ENCODE measurements around the gene SIT1.

SIT1 gene

DNA sequence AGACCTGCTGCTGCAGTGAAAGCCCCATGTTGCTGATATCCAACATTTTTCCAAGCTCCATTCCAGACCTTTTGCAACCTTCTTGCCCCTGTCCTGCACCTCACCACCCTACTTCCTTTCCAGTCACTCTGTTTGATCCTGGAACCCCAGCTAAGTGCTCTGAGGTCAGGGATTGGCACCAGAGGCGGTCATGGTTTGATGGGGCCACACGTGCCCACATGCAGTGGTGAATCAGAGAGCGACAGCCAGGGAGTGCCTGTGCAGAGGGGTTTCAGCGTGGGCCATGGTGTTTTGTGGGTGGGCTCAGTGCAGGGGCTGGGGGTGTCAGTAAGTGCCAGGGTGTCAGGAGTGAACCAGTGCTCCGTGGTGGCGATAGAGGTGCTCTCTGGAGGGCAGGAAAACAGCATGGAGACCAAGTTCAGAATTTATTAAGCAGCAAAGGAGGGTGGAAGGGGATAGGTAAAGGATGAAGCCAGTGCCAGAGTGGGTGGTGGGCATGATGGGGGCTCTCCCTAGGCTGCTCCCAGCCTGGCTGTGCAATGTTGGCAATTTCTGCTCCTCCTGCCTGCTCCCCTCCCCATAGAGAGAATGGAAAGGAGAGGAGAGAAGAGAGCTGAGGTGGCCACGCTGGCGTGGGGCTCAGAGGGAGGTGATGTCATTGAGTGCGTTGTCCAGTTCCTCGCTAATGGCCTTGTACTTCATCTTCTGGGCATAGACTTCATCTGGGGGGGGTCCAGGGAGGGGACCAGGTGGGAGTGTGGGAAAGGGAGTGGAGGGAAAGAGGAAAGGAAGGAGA lies 32.0 kb upstream of the SIT1 start:
- DNase-seq, result no peak

DNA sequence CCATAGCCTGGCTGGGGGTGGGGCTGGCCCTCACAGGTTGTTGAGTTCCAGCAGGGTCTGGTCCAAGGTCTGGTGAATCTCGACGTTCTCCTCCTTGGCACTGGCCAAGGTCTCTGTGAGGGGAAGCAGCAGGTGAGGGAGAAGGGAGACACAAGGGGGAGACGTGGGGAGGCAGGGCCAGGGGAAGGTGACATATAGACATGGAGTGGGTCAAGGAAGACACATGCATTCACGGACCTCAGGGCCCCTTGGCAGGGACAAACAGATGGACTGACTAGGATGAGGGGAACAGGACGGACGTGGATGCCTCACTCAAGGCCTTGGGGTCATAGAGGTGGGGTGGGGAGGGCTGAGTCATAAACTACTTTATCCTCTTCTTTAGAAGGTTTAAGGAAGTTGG lies 31.3 kb upstream of the SIT1 start:
- no peak for DNase-seq

DNA sequence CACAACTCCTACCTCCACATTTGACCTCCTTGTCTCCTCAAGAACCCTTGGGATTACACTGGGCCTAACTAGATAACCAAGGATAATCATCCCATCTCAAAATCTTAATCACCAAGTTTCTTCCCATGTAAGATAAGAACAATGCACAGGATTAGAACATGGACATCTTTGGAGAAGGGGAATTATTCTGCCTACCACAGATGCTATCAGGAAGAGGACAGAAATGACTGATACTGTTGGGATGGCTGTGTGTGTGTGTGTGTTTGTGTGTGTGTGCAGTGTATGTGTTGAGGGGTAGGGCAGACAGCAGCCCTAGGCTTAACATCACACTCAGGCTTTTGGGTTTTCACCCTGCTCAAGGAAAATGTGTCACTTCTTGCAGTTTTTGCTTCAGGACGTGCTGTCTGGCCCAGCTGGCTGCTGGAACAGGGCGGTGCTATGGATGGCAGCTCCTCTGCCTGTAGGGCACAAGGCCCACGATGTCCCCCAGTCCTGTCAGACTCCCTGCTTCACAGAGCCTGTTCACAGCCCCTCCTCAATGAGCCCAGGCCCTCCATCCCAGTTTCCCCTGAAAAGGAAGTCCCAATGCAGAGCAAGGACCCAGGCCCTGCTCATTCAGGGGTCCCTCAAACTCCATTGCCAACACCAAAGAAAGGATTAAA lies 30.7 kb upstream of the SIT1 start:
- DNase-seq, result no peak

- DNase-seq, result no peak
Measured at GRCh38 chr9:35680331-35681105, 29.8 kb upstream of the SIT1 start.

DNA sequence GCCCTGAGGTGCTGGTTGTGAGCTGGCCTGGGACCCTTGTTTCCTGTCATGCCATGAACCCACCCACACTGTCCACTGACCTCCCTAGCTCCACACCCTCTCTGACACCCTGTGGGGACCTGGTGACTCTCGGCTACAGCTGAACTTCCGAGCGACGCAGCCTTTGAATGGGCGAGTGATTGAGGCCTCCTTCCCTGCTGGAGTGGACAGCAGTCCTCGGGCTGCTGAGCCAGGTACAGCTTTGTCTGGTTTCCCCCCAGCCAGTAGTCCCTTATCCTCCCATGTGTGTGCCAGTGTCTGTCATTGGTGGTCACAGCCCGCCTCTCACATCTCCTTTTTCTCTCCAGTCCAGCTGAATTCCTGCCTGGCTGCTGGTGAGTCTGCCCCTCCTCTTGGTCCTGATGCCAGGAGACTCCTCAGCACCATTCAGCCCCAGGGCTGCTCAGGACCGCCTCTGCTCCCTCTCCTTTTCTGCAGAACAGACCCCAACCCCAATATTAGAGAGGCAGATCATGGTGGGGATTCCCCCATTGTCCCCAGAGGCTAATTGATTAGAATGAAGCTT lies 29.1 kb upstream of the SIT1 start:
- DNase-seq, result no peak

- DNase-seq, result no peak
Measured at GRCh38 chr9:35679091-35679490, 28.4 kb upstream of the SIT1 start.

GRCh38 chr9:35675732-35676392 lies 25.1 kb upstream of the SIT1 start:
- DNase-seq, result peak; percentile 9 to 22

DNA sequence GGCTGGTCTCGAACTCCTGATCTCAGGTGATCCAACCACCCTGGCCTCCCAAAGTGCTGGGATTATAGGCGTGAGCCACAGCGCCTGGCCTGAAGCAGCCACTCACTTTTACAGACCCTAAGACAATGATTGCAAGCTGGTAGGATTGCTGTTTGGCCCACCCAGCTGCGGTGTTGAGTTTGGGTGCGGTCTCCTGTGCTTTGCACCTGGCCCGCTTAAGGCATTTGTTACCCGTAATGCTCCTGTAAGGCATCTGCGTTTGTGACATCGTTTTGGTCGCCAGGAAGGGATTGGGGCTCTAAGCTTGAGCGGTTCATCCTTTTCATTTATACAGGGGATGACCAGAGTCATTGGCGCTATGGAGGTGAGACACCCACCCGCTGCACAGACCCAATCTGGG lies 24.5 kb upstream of the SIT1 start:
- DNase-seq, result no peak

DNA sequence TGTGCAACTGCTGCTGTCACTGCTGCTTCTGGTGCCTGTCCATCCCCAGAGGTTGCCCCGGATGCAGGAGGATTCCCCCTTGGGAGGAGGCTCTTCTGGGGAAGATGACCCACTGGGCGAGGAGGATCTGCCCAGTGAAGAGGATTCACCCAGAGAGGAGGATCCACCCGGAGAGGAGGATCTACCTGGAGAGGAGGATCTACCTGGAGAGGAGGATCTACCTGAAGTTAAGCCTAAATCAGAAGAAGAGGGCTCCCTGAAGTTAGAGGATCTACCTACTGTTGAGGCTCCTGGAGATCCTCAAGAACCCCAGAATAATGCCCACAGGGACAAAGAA lies 23.3 kb upstream of the SIT1 start:
- no peak for DNase-seq

- no peak for DNase-seq
Measured at GRCh38 chr9:35673132-35674024, 22.6 kb upstream of the SIT1 start, which contains the start of gene CA9. Gene CA9, plus strand, starts transcription at chr9:35673928. Its CDS starts 32 bp downstream, at chr9:35673960.

GRCh38 chr9:35669331-35670145 lies 18.8 kb upstream of the SIT1 start:
- no peak for DNase-seq

DNA sequence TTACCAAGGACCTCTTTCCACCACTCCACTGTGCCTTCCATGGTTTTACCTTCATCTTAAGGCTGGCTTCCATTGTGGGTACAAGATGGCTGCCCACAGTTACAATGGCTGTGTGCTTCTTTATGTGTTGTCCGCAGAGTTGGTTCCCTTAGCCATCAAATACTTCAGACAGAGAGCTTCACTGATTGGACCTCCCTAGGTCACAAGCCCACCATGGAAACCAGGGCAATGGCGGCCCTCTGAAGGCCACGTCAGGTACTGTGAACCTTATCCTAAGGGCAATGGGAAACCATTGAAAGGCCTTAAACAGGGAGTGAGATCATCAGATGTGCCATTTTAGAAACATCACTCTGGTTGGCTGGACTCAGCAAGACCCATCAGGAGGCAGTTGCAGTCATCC lies 17.2 kb upstream of the SIT1 start:
- no peak for DNase-seq

GRCh38 chr9:35666549-35666948 lies 15.8 kb upstream of the SIT1 start:
- DNase-seq, result no peak

GRCh38 chr9:35666045-35666444 lies 15.3 kb upstream of the SIT1 start:
- no peak for DNase-seq

GRCh38 chr9:35665471-35665818 lies 14.7 kb upstream of the SIT1 start:
- no peak for DNase-seq

DNA sequence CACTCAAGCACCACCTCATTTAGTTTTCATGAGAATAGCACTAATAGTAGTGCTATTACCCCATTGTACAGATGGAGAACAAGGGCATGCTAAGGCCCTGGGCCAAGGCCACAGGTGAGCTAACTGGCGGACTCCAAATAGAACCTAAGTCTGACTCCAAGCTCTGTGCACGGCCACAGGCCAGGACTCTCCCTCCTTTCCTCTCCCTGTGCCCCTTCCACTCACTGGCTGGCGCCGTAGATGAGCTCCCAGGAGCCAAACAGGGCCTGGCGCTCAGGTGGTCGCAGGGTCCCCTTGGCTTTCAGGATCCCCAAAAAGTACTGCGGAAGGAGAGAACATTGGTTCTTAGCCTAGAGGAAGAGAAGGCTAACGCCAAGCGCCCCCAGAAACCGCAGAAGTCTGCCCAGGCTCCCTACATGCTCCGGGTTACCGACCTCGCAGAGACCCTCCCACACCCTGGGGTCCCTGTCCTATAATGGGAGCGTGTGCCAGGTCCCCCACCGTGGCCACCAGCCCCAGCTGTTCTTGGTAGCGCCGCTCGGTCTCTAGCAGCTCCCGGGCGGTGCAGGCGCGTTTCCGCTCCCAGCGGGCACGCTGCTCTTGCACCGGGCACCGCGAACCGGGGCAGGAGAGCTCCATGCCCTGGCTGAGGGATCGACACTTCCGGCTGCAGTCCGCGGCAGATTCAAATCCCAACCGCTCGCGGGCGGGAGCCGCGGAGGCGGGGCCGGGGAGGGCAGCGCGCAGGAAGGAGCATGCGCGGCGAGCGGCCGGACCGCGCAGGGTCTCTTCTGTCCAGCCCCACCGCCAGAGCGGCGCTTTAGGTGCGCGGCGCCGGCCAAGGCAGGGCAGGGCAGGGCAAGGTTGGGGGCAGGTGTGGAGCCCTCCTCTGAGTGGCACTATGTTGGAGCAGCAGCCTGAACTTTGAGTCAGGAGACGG lies 14.1 kb upstream of the SIT1 start, which contains the start of gene ARHGEF39:
ARHGEF39 (minus strand) TSS at position 665 of the 940 bp plus-strand sequence; CDS start at position 639, 26 bp downstream.
- DNase-seq, result peak; percentile 14 to 32

DNA sequence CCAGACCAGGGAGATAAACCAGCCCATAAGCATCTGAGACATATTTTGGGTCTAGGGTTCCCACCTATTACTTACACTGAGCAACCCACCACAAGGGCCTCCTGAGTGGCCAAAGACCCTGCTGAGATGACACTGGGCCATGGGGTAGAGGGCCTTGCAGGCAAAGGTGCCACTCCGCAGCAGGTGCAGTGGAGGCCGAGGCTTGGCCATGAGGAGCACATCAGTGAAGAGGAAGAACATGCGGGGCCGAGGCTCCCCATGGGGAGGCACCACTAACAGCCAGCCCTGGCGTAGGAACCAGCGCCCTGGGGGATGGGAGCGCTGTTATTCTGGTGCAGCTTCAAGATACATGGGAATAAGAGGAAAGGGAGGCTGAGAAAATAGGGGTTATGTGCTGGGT lies 11.7 kb upstream of the SIT1 start:
- DNase-seq, result no peak

DNA sequence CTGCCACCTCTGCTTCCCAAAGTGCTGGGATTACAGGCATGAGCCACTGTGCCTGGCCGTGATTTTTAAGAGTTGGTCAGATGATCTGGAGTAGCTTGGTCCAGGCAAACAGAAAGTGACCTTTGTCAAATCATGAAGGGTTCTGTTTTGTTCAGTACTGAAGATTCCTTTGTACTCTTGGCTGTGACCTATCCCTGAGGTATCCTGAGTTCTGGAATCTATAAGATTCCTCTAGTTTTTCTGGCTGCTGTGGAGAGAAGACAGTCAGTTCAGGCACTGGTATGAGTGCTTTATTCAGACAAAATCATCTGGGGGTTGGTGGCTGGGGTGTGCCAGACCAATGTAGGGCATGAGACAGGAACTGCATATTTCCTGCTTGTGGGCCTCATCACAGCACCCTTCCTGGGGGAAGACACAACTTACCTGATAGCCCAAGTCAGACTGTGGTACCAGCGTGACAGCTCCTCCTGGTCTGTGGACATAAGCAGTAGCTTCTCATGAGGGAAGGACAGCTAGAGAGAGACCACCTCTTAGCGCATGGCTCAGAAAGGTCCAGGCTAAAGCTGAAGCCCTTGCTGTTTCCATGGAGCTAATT lies 11.1 kb upstream of the SIT1 start:
- DNase-seq, result no peak

GRCh38 chr9:35660966-35661415 lies 10.3 kb upstream of the SIT1 start:
- no peak for DNase-seq
